PC-3 (cell line): ENCODE data around the gene NRSN2. TPM values are rescaled to one million over a fixed set of nuclear protein-coding genes. Genes with fewer than 3 reads are reported as not detected.
"Not testable (repeated sequence)": the region's sequence is repeated elsewhere in the genome, so short reads cannot be mapped to it uniquely, and the experiment has no call there.

Source experiments
- ATAC-seq: fragments of 200-7000 bp; cut with Tn5 transposase; 2 replicates; pipeline ENCODE4 v1.9.1; 2020; ENCODE audit warnings: mild to moderate bottlenecking, moderate library complexity
- BruUV-seq: library from RNA; stranded (reverse); fragments of 400-500 nt; replicated peaks from 2 replicates; lab custom pipeline; 2021; lab: Mats Ljungman, UMichigan
- CTCF ChIA-PET: fragments of 300-600 bp; sonication (Branson Sonifier 250); formaldehyde crosslinking; loops from one replicate; lab custom pipeline; 2022; ENCODE audit warnings: antibody characterized with exemption; lab: Charles Lee
- POLR2A ChIA-PET: fragments of 300-600 bp; sonication (Branson Sonifier 250); formaldehyde crosslinking; loops from one replicate; lab custom pipeline; 2022; ENCODE audit warnings: antibody characterized with exemption; ENCODE audit not compliant: unreplicated experiment; lab: Charles Lee
- DNase-seq: peaks from one replicate; pipeline ENCODE4 v3.0.0-alpha.2; 2015
- H2AFZ ChIP-seq: fragments of 300-600 bp; sonication (generic); 2 replicates; pipeline ENCODE4 v1.6.0; 2016; ENCODE audit warnings: antibody characterized with exemption, low read length
- H3F3A ChIP-seq: fragments of 300-600 bp; sonication (generic); one replicate; pipeline ENCODE4 v1.6.0; 2017; ENCODE audit warnings: antibody characterized with exemption, low read length, control low read depth, mild to moderate bottlenecking; ENCODE audit not compliant: unreplicated experiment
- H3K27ac ChIP-seq: fragments of 300-600 bp; sonication (generic); 2 replicates; pipeline ENCODE4 v1.5.1; 2016; ENCODE audit warnings: mild to moderate bottlenecking, low read length
- H3K27me3 ChIP-seq: fragments of 300-600 bp; sonication (generic); 2 replicates; pipeline ENCODE4 v1.6.1; 2016; ENCODE audit warnings: low read length, mixed read lengths
- H3K36me3 ChIP-seq: fragments of 300-600 bp; sonication (generic); 2 replicates; pipeline ENCODE4 v1.6.1; 2016; ENCODE audit warnings: low read depth, mixed run types, low read length, mixed read lengths
- H3K4me1 ChIP-seq: fragments of 300-600 bp; sonication (generic); 2 replicates; pipeline ENCODE4 v1.5.1; 2016; ENCODE audit warnings: low read length; ENCODE audit not compliant: insufficient read depth
- H3K4me2 ChIP-seq: fragments of 300-600 bp; sonication (generic); 2 replicates; pipeline ENCODE4 v1.6.0; 2016; ENCODE audit warnings: low read length
- H3K4me3 ChIP-seq: fragments of 300-600 bp; sonication (generic); 2 replicates; pipeline ENCODE4 v1.5.1; 2016; ENCODE audit warnings: mild to moderate bottlenecking, low read length, mixed read lengths
- H3K79me2 ChIP-seq: fragments of 300-600 bp; sonication (generic); 2 replicates; pipeline ENCODE4 v1.6.1; 2017; ENCODE audit warnings: low read length, mixed read lengths
- H3K9ac ChIP-seq: fragments of 300-600 bp; sonication (generic); 2 replicates; pipeline ENCODE4 v1.6.0; 2016; ENCODE audit warnings: mild to moderate bottlenecking, low read length
- H3K9me2 ChIP-seq: fragments of 300-600 bp; sonication (generic); replicated peaks from 2 replicates; pipeline ENCODE4 v1.6.1; 2016; ENCODE audit warnings: mixed run types, low read length, mixed read lengths
- H3K9me3 ChIP-seq: fragments of 300-600 bp; sonication (generic); 2 replicates; pipeline ENCODE4 v1.6.1; 2016; ENCODE audit warnings: low read length, mixed read lengths
- H4K20me1 ChIP-seq: fragments of 300-600 bp; sonication (generic); 2 replicates; pipeline ENCODE4 v1.6.1; 2016; ENCODE audit warnings: low read length, mixed read lengths
- CTCF ChIP-seq: fragments of 300-600 bp; sonication (generic); conservative IDR thresholded peaks from 2 replicates; pipeline ENCODE4 v1.5.1; 2017; ENCODE audit warnings: antibody characterized with exemption, low read depth, mild to moderate bottlenecking, low read length
- EZH2 ChIP-seq: fragments of 300-600 bp; sonication (generic); IDR thresholded peaks from one replicate; pipeline ENCODE4 v1.6.1; 2017; ENCODE audit warnings: antibody characterized with exemption, mild to moderate bottlenecking, low read length; ENCODE audit not compliant: unreplicated experiment
- EZH2phosphoT487 ChIP-seq: fragments of 300-600 bp; sonication (generic); IDR thresholded peaks from 2 replicates; pipeline ENCODE4 v1.6.1; 2018; ENCODE audit warnings: mild to moderate bottlenecking, antibody characterized with exemption, low read length, borderline replicate concordance
- intact Hi-C: fragments of 100-400 bp; cut with micrococcal nuclease; formaldehyde crosslinking; loops from 2 replicates; pipeline ENCODE4 v1.9.0; 2023
- total RNA-seq: library from RNA; depleted of rRNA; stranded (reverse); fragments of >200 nt; gene quantifications from 2 replicates; pipeline ENCODE4 v1.2.3, GENCODE V29; 2014

NRSN2 gene
- total RNA-seq, 1 experiment from 2014 or later: 50.7 TPM

- H3K36me3 ChIP-seq: no peaks in the 10 kb centered on the region
- no peak overlapping the region for H3K4me2 ChIP-seq
- no peaks in the 10 kb centered on the region for H3K9me3 ChIP-seq
- peaks cover 42% of the 10 kb centered on the region for H3K4me1 ChIP-seq
- ChIA-PET POLR2A (interaction anchor here (0.6 kb wide), 1 partner anchor 39 kb away, joined by 3 read pairs; no protein-coding TSS in a partner anchor), CTCF (no interaction called here)
- DNase-seq: no peak
- no peak for TF ChIP-seq EZH2
- no peak for TF ChIP-seq EZH2phosphoT487
- no peak for TF ChIP-seq CTCF
- no peak overlapping the region for H3K27ac ChIP-seq
- H3F3A ChIP-seq: no peaks in the 10 kb centered on the region
- H3K27me3 ChIP-seq: no peaks in the 10 kb centered on the region
- no peaks in the 10 kb centered on the region for H4K20me1 ChIP-seq
- no peak overlapping the region for H3K9ac ChIP-seq
- no peaks in the 10 kb centered on the region for H3K9me2 ChIP-seq
- BruUV-seq: no TSS peak
- ATAC-seq: no peak
- peaks cover 25% of the 10 kb centered on the region for H3K79me2 ChIP-seq
- intact Hi-C loops: no loop called here
- no peak overlapping the region for H2AFZ ChIP-seq
- H3K4me3 ChIP-seq: no peak overlapping the region
Measured at GRCh38 chr20:376750-377149, 29.8 kb downstream of the NRSN2 start.

- H3K9me2 ChIP-seq, H3K36me3 ChIP-seq, H3K27me3 ChIP-seq, H3K9me3 ChIP-seq, H2AFZ ChIP-seq, H3K4me3 ChIP-seq, H3K9ac ChIP-seq, H3K4me2 ChIP-seq, H3F3A ChIP-seq, intact Hi-C loops, H3K27ac ChIP-seq, BruUV-seq, H4K20me1 ChIP-seq, DNase-seq, ATAC-seq: not testable (repeated sequence)
- peaks cover 33% of the 10 kb centered on the region for H3K79me2 ChIP-seq
- ChIA-PET CTCF (interaction anchor here (1.0 to 1.6 kb wide), 2 partner anchors 15 to 16 kb away, joined by 3 to 4 read pairs; no protein-coding TSS in a partner anchor), POLR2A (interaction anchor here (0.6 to 1.4 kb wide), 2 partner anchors 15 to 40 kb away, joined by 3 to 7 read pairs; no protein-coding TSS in a partner anchor)
- peaks cover 41% of the 10 kb centered on the region for H3K4me1 ChIP-seq
Measured at GRCh38 chr20:377578-377977, 30.7 kb downstream of the NRSN2 start.

GRCh38 chr20:378961-379336 is 32.0 kb downstream of the NRSN2 start:
- no peak for DNase-seq
- Histone ChIP-seq H2AFZ (no peak overlapping the region), H3K9me3 (no peaks in the 10 kb centered on the region), H4K20me1 (peaks cover 19% of the 10 kb centered on the region), H3K9ac (no peak overlapping the region), H3K4me1 (peaks cover 36% of the 10 kb centered on the region), H3K36me3 (peaks cover 12% of the 10 kb centered on the region; the same call in 1 of the 2 replicates), H3K79me2 (peaks cover 46% of the 10 kb centered on the region), H3K4me2 (peak overlapping the region; percentile 53), H3K27me3 (no peaks in the 10 kb centered on the region), H3K4me3 (no peak overlapping the region), H3F3A (no peaks in the 10 kb centered on the region), H3K27ac (peak overlapping the region; percentile 46), H3K9me2 (no peaks in the 10 kb centered on the region)
- TF ChIP-seq CTCF (no peak), EZH2 (no peak), EZH2phosphoT487 (no peak)
- ChIA-PET POLR2A (interaction anchor here (0.6 to 1.4 kb wide), 2 partner anchors 16 to 61 kb away, joined by 7 to 13 read pairs; no protein-coding TSS in a partner anchor), CTCF (interaction anchor here (1.0 to 1.6 kb wide), 2 partner anchors 16 to 17 kb away, joined by 3 to 4 read pairs; no protein-coding TSS in a partner anchor)
- ATAC-seq: no peak
- intact Hi-C loops: loop anchor here (1.0 kb wide), 2 partner anchors 9 to 17 kb away; no protein-coding TSS in a partner anchor
- BruUV-seq: no TSS peak
